ENCODE data around the gene PRR20G. TPM values are rescaled to one million over a fixed set of nuclear protein-coding genes. Genes with fewer than 3 reads are reported as not detected.

PRR20G gene
- total and polyA plus RNA-seq, 4 donors: not detected

GRCh38 chr3:127289706-127290575 is 2.1 kb upstream of the PRR20G start:
- DNase-seq (no peak), ATAC-seq (ENCODE audit: low FRiP score) (no peak)
- intact Hi-C loops (cut with DNase I): no loop called here
- Histone ChIP-seq H3K27ac (ENCODE audit: low read depth in 1 of 2, low read length in 2 of 2) (no peak overlapping the region), H3K27me3 (ENCODE audit: control insufficient read depth in 1 of 2, insufficient read depth in 2 of 2, low read length in 1 of 2) (no peaks in the 10 kb centered on the region), H3K36me3 (ENCODE audit: control insufficient read depth in 1 of 2, insufficient read depth in 2 of 2, low read length in 1 of 2) (no peaks in the 10 kb centered on the region), H3K4me1 (ENCODE audit: control insufficient read depth in 1 of 2, insufficient read depth in 2 of 2, low read length in 2 of 2) (no peaks in the 10 kb centered on the region), H3K4me3 (ENCODE audit: low read length in 2 of 2) (no peak overlapping the region), H3K9me3 (ENCODE audit: control insufficient read depth, low read length) (peaks cover 3% of the 10 kb centered on the region)
- 82 to 84% methylated on average over 4 of the region's 4 CpGs for WGBS, 2 donors

- Histone ChIP-seq H3K27me3 (ENCODE audit: control insufficient read depth in 1 of 2, insufficient read depth in 2 of 2, low read length in 1 of 2) (no peaks in the 10 kb centered on the region), H3K27ac (ENCODE audit: low read depth in 1 of 2, low read length in 2 of 2) (no peak overlapping the region), H3K9me3 (ENCODE audit: control insufficient read depth, low read length) (peaks cover 3% of the 10 kb centered on the region), H3K36me3 (ENCODE audit: control insufficient read depth in 1 of 2, insufficient read depth in 2 of 2, low read length in 1 of 2) (no peaks in the 10 kb centered on the region), H3K4me3 (ENCODE audit: low read length in 2 of 2) (no peak overlapping the region), H3K4me1 (ENCODE audit: control insufficient read depth in 1 of 2, insufficient read depth in 2 of 2, low read length in 2 of 2) (no peaks in the 10 kb centered on the region)
- 90 to 93% methylated on average over 23 of the region's 23 CpGs for WGBS, 2 donors
- DNase-seq (no peak), ATAC-seq (ENCODE audit: low FRiP score) (no peak)
- intact Hi-C loops (cut with DNase I): no loop called here
These were observed 1.3 kb upstream of the PRR20G start for GRCh38 chr3:127288921-127289705.

- H3K36me3 ChIP-seq (ENCODE audit: control insufficient read depth in 1 of 2, insufficient read depth in 2 of 2, low read length in 1 of 2): no peaks in the 10 kb centered on the region
- H3K4me1 ChIP-seq (ENCODE audit: control insufficient read depth in 1 of 2, insufficient read depth in 2 of 2, low read length in 2 of 2): no peaks in the 10 kb centered on the region
- no peaks in the 10 kb centered on the region for H3K27me3 ChIP-seq (ENCODE audit: control insufficient read depth in 1 of 2, insufficient read depth in 2 of 2, low read length in 1 of 2)
- H3K27ac ChIP-seq (ENCODE audit: low read depth in 1 of 2, low read length in 2 of 2): no peak overlapping the region
- no peak overlapping the region for H3K4me3 ChIP-seq (ENCODE audit: low read length in 2 of 2)
- H3K9me3 ChIP-seq (ENCODE audit: control insufficient read depth, low read length): peaks cover 3% of the 10 kb centered on the region
- no peak for ATAC-seq (ENCODE audit: low FRiP score)
- DNase-seq: no peak
- intact Hi-C loops (cut with DNase I): no loop called here
- WGBS, 2 donors: 92% methylated on average over 17 of the region's 17 CpGs
These were observed 497 bp upstream of the PRR20G start for GRCh38 chr3:127288343-127288742.

- DNase-seq (no peak), ATAC-seq (ENCODE audit: low FRiP score) (no peak)
- H3K36me3 ChIP-seq (ENCODE audit: control insufficient read depth in 1 of 2, insufficient read depth in 2 of 2, low read length in 1 of 2): no peaks in the 10 kb centered on the region
- intact Hi-C loops (cut with DNase I): no loop called here
- no peaks in the 10 kb centered on the region for H3K27me3 ChIP-seq (ENCODE audit: control insufficient read depth in 1 of 2, insufficient read depth in 2 of 2, low read length in 1 of 2)
- WGBS, 2 donors: 68 to 77% methylated on average over 9 of the region's 9 CpGs
- H3K9me3 ChIP-seq (ENCODE audit: control insufficient read depth, low read length): peaks cover 2% of the 10 kb centered on the region
- H3K4me1 ChIP-seq (ENCODE audit: control insufficient read depth in 1 of 2, insufficient read depth in 2 of 2, low read length in 2 of 2): no peaks in the 10 kb centered on the region
- H3K4me3 ChIP-seq (ENCODE audit: low read length in 2 of 2): no peak overlapping the region
- no peak overlapping the region for H3K27ac ChIP-seq (ENCODE audit: low read depth in 1 of 2, low read length in 2 of 2)
These were observed 1.2 kb downstream of the PRR20G start for GRCh38 chr3:127286571-127287140.

GRCh38 chr3:127284258-127284657 is 3.6 kb downstream of the PRR20G start:
- no peak overlapping the region for H3K4me3 ChIP-seq (ENCODE audit: low read length in 2 of 2)
- no peaks in the 10 kb centered on the region for H3K4me1 ChIP-seq (ENCODE audit: control insufficient read depth in 1 of 2, insufficient read depth in 2 of 2, low read length in 2 of 2)
- peaks cover 2% of the 10 kb centered on the region for H3K9me3 ChIP-seq (ENCODE audit: control insufficient read depth, low read length)
- H3K36me3 ChIP-seq (ENCODE audit: control insufficient read depth in 1 of 2, insufficient read depth in 2 of 2, low read length in 1 of 2): no peaks in the 10 kb centered on the region
- intact Hi-C loops (cut with DNase I): no loop called here
- H3K27me3 ChIP-seq (ENCODE audit: control insufficient read depth in 1 of 2, insufficient read depth in 2 of 2, low read length in 1 of 2): no peaks in the 10 kb centered on the region
- H3K27ac ChIP-seq (ENCODE audit: low read depth in 1 of 2, low read length in 2 of 2): no peak overlapping the region
- DNase-seq (no peak), ATAC-seq (ENCODE audit: low FRiP score) (no peak)
- WGBS, 2 donors: 90 to 91% methylated on average over 12 of the region's 12 CpGs

GRCh38 chr3:127277561-127277960 is 10.3 kb downstream of the PRR20G start:
- H3K36me3 ChIP-seq (ENCODE audit: control insufficient read depth in 1 of 2, insufficient read depth in 2 of 2, low read length in 1 of 2): no peaks in the 10 kb centered on the region
- H3K4me1 ChIP-seq (ENCODE audit: control insufficient read depth in 1 of 2, insufficient read depth in 2 of 2, low read length in 2 of 2): no peaks in the 10 kb centered on the region
- H3K27me3 ChIP-seq (ENCODE audit: control insufficient read depth in 1 of 2, insufficient read depth in 2 of 2, low read length in 1 of 2): no peaks in the 10 kb centered on the region
- ATAC-seq (ENCODE audit: low FRiP score) (no peak), DNase-seq (no peak)
- intact Hi-C loops (cut with DNase I): no loop called here
- H3K4me3 ChIP-seq (ENCODE audit: low read length in 2 of 2): no peak overlapping the region
- no peaks in the 10 kb centered on the region for H3K9me3 ChIP-seq (ENCODE audit: control insufficient read depth, low read length)
- no peak overlapping the region for H3K27ac ChIP-seq (ENCODE audit: low read depth in 1 of 2, low read length in 2 of 2)
- WGBS, 2 donors: 70 to 95% methylated on average over 2 of the region's 2 CpGs

- no peaks in the 10 kb centered on the region for H3K27me3 ChIP-seq (ENCODE audit: control insufficient read depth in 1 of 2, insufficient read depth in 2 of 2, low read length in 1 of 2)
- intact Hi-C loops (cut with DNase I): no loop called here
- no peak overlapping the region for H3K27ac ChIP-seq (ENCODE audit: low read depth in 1 of 2, low read length in 2 of 2)
- no peaks in the 10 kb centered on the region for H3K36me3 ChIP-seq (ENCODE audit: control insufficient read depth in 1 of 2, insufficient read depth in 2 of 2, low read length in 1 of 2)
- ATAC-seq (ENCODE audit: low FRiP score) (no peak), DNase-seq (no peak)
- no peaks in the 10 kb centered on the region for H3K9me3 ChIP-seq (ENCODE audit: control insufficient read depth, low read length)
- no peak overlapping the region for H3K4me3 ChIP-seq (ENCODE audit: low read length in 2 of 2)
- H3K4me1 ChIP-seq (ENCODE audit: control insufficient read depth in 1 of 2, insufficient read depth in 2 of 2, low read length in 2 of 2): no peaks in the 10 kb centered on the region
These were observed 10.9 kb downstream of the PRR20G start for GRCh38 chr3:127276995-127277394.

GRCh38 chr3:127276396-127276795 is 11.4 kb downstream of the PRR20G start:
- Histone ChIP-seq H3K9me3 (ENCODE audit: control insufficient read depth, low read length) (no peaks in the 10 kb centered on the region), H3K36me3 (ENCODE audit: control insufficient read depth in 1 of 2, insufficient read depth in 2 of 2, low read length in 1 of 2) (no peaks in the 10 kb centered on the region), H3K27ac (ENCODE audit: low read depth in 1 of 2, low read length in 2 of 2) (no peak overlapping the region), H3K4me3 (ENCODE audit: low read length in 2 of 2) (no peak overlapping the region), H3K27me3 (ENCODE audit: control insufficient read depth in 1 of 2, insufficient read depth in 2 of 2, low read length in 1 of 2) (peaks cover 0 to 2% of the 10 kb centered on the region in 2 donors), H3K4me1 (ENCODE audit: control insufficient read depth in 1 of 2, insufficient read depth in 2 of 2, low read length in 2 of 2) (no peaks in the 10 kb centered on the region)
- WGBS, 2 donors: 59 to 89% methylated on average over 1 of the region's 1 CpG
- ATAC-seq (ENCODE audit: low FRiP score) (no peak), DNase-seq (no peak)
- intact Hi-C loops (cut with DNase I): no loop called here

Measured in aorta (tissue), 5 donors.